Right forelimb (tissue), 1 donor: ENCODE data around the gene GOLGA1.
"Not testable (repeated sequence)": the region's sequence is repeated elsewhere in the genome, so short reads cannot be mapped to it uniquely, and the experiment has no call there.

Experiments used
- DNase-seq: peaks from one replicate; pipeline ENCODE4 v3.0.0-alpha.2; 2018

Gene GOLGA1, protein sequence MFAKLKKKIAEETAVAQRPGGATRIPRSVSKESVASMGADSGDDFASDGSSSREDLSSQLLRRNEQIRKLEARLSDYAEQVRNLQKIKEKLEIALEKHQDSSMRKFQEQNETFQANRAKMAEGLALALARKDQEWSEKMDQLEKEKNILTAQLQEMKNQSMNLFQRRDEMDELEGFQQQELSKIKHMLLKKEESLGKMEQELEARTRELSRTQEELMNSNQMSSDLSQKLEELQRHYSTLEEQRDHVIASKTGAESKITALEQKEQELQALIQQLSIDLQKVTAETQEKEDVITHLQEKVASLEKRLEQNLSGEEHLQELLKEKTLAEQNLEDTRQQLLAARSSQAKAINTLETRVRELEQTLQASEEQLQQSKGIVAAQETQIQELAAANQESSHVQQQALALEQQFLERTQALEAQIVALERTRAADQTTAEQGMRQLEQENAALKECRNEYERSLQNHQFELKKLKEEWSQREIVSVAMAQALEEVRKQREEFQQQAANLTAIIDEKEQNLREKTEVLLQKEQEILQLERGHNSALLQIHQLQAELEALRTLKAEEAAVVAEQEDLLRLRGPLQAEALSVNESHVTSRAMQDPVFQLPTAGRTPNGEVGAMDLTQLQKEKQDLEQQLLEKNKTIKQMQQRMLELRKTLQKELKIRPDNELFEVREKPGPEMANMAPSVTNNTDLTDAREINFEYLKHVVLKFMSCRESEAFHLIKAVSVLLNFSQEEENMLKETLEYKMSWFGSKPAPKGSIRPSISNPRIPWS

DNA sequence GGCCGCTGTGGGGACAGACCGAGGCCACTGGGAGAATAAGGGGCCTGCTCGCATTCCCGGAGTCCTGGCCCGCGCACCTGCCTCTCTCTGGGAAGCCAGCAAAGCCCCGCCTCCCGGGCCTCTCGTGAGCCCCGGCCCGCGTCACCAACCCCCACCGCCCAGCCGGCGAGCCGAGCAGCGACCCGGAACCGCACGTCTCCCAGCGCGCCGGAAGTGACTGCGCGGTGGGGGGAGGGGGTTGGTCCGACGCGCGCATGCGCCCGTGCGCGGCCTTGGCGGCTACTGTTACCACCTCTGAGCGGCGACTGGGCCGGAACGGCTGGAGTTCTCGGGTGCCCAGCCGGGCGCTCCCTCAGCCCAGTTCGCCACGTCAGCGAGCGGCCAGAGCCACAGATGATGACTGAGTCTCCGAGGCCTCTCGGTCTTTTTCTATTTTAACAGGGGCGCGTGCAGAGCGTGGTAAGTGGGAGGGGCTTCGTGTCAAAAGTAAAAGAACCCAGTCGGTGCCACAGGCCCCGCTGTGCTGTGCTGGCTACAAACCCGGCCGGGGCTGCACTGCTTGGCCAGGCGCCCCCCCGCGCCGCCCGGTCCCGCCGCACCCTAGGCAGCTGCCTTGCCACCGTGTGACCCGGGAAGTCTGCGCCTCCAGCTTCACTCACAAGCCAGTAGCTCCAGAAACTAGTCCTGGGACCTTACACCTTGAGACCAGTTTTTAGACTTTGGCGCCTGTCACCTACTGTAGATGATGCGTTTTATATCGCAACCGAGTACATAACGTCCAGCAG lies at the start of gene GOLGA1:
Gene GOLGA1 (minus strand): TSS at position 190 of the 785 bp plus-strand sequence. CDS start 2,372 bp downstream, outside the sequence.
- peak; percentile 98 for DNase-seq

DNA sequence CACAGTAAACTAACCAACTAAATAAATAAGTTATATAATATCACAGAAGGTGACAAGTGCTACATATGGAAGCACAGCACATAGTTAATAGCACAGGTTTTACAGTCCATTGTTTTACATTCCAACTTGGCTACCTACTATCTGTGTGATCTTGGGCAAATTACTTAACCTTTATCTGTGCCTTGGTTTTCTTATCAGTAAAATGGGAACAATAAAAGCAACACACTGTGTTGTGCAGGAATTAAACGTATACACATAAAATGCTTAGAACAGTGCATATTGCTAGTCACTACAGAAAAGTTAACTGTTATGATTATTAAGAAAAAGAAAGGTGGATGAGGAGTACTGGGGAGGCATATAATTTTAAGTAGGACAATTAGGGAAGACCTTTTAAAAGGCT lies 42.8 kb upstream of the GOLGA1 start:
- DNase-seq = no peak

DNA sequence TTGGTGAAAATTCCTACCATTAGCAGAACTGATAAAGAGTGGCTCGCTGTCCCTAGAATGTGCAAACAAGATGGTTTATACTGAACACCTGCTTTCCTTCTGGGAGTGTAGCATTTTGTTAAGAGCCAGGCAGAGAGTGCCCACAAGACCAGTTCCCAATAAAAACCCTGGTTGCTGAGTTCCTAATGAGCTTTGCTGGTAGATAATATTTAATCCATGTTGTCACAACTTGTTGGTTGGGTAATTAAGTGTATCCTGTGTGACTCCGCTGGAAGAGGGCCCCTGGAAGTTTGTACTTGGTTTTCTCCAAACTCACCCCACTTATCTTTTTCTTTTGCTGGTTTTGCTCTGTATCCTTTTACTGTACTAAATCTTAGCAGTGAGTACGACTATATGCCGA lies 39.5 kb upstream of the GOLGA1 start:
- no peak for DNase-seq

DNA sequence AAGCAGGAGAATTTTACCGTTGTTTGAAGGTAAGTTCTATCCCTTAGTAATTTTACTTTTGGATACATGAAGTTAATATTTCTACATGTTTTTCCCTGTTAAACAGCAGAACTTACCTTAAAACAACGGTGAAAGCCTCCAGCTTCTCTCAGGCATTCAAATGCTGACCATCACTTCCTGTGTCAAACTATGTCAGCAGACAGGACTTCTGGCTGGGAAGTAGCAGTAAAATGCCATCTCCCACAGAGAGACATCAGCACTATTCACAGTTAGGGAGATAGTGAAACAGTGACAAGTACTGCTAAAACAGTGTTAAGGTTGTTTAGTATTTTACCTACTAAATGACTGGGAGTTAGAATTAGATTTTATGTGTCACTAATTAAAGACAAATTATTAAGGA lies 34.2 kb upstream of the GOLGA1 start:
- no peak for DNase-seq

DNA sequence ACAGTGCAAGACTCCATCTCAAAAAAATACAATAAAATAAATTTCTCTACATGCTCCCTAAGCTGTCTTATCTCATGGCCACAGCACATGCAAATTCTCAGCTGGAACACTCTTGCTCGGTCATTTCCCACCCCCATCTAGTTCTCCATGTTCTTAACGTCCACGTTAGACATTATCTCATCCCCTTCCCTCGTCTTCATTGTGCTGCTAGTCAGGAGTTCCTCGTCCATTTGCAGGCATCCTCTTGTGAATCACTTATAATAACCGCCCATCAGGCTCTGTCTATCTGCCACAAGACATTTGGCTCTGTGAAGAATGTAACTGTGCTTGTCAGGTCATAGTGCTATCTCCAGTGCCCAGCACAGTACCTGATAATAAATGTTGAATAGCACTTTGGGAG lies 32.9 kb upstream of the GOLGA1 start:
- no peak for DNase-seq

DNA sequence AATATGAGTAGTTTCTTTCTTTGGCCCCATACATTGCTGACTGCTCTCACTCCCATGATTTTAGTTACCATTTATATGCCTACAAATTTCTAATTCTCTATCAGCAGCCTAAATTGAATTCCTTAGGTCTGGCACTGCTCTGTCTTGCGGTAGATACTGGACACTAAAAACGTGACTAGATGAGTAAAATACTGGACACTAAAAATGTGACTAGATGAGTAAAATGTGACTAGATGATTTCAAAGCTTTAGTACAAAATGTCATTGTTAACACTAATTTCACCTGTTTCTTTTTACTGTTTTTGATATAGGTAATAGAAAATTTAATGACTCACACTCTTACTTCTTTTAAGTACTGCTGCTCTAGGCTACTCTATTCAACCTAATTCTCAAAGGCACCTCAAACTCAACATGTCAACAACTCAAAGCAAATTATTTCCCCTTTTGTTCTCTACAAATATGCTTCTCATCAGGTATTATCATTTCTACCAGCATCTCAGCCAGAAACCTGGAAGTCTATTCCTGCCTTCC lies 31.4 kb upstream of the GOLGA1 start:
- DNase-seq = no peak

DNA sequence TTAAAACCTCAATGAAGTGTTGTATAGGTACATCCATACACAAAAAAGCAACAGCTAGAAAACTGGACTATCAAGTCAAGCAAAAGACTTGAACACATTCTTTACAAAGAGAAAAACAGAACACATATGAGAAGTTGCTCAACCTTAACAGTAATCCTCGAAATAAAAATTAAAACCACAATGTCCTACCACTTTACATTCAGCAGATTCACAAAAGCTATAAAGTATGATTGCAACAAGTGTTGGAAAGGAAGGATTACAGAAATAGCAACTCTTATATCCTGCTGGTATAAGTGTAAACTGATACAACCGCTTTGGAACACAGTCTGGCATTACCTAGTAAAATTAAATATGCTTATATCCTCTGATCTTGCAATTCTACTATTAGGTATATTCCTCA lies 28.5 kb upstream of the GOLGA1 start:
- no peak for DNase-seq

DNA sequence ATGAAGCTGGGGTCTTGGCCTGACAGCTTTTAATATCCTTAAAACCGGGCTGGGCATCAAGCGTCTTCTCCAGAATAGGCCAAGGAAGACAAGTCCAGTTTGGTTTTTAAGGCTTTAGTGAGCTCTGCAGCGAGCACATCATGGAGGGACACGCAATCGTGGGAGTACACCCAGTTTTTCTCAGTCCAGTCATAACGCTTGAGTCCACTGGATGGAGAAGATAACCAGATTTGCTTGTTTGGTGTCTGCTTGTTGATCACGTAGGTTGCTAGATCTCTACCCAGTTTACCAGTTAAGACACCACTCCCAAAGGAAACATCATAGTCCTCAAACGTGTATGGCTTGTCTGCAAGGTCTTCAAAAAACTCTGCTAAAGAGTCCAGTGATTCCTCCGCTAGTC lies 27.4 kb upstream of the GOLGA1 start:
- DNase-seq = no peak

DNA sequence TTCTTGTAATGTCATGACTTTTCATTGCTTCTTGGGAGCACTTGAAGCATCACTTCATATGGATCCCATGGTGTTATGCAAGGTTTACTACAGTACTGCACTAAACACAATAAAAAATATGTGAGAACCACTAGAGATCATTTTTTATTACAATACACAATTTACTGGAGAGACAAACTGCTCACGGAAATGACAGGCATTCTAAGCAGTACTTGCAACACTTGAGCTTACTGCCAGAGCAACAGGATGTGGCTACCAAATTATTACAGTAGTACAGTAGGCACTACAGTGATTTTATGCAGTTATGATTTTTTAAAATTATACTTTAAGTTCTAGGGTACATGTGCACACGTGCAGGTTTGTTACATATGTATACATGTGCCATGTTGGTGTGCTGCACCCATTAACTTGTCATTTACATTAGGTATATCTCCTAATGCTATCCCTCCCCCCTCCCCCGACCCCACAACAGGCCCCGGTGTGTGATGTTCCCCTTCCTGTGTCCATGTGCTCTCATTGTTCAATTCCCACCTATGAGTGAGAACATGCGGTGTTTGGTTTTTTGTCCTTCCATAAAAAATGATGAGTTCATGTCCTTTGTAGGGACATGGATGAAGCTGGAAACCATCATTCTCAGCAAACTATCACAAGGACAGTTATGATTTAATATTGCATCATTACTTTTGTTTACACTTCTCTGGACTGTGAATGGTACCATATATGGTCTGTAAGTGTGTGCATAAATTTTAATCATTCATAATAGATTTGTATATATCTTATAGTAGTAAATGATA lies 25.1 kb upstream of the GOLGA1 start:
- not testable (repeated sequence) for DNase-seq

DNA sequence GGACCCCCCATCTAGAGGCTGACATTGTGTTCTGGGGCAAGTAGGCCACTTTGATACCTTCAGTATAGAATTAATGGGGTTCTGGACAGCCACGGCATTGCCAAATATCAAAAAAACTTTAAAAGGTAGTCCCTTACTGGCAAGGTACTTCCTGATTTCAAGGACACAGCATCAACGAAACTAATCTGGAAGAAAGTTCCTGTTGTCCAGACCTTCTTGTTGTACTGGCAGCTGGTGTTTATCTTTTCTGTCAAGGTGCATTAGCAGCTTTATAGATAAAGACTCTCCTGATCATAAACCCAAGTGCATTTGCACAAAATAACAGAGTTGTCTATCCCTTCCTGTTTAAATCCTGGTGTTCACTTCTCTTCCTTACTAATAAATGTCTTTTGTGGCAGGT lies 23.7 kb upstream of the GOLGA1 start:
- no peak for DNase-seq

DNA sequence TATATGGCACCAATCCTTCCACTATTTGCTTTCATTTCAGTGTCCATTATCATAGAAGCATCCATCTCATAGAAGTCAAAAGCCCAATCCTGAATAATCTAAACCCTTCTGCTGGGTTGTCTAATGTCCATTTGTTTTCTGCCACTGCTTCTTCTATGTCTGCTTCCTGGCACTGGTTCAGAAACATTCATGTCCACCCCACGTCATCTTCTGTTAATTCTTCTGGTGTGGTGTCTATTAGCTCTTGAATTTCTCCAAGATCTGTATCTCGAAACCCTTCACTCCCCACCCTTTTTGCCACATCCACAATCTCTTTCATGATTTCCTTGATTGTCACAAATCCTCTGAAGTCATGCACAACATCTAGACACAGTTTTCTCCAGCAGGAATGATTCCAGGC lies 23.2 kb upstream of the GOLGA1 start:
- DNase-seq = no peak

DNA sequence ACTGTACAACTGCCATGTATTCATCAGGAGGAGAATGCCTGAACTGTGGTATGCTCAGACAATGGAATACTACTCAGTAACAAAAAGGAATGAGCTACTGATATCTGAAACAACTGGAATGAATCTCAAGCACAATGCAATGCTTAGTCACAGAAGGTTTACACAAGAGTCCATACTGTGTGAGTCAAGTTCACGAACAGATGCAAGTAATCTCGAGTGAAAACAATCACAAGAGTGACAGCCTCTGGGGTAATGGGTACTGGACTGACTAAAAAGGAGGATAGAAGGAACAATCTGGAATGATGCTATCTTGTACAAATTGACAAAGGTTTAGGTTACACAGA lies 19.5 kb upstream of the GOLGA1 start:
- no peak for DNase-seq

DNA sequence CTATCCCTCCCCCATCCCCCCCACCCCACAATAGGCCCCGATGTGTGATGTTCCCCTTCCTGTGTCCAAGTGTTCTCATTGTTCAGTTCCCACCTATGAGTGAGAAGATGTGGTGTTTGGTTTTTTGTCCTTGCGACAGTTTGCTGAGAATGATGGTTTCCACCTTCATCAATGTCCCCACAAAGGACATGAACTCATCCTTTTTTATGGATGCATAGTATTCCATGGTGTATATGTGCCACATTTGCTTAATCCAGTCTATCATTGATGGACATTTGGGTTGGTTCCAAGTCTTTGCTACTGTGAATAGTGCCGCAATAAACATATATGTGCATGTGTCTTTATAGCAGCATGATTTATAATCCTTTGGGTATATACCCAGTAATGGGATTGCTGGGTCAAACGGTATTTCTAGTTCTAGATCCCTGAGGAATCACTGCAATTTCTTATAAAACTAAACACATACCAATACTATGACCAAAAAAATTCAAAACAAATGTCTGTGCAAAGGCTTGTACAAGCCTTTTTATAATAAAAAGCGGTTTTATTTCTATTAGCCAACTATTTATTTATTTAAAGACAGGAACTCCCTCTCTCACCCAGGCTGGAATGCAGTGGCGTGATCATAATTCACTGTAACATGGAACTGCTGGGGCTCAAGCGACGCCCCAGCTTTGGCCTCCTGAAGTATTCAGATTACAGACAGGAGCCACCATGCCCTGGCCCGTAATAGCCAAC lies 19.0 kb upstream of the GOLGA1 start:
- not testable (repeated sequence) for DNase-seq

DNA sequence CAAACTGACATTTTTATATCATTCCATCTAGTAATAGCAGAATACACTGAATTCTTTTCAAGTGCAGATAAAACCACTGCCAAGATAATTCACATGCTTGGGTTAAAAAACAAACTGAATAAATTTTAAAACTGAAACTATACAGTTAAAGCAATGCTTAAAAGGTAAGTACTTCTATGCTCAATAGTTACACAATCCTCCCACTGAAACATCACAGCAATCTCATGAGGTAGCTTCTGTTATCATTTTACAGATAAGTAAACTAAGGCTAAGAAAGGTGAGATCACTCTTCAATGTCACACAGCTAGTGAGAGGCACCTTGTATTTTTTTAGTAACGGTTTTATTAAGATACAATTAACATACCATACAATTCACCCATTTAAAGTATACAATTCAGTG lies 13.4 kb upstream of the GOLGA1 start:
- DNase-seq = no peak

DNA sequence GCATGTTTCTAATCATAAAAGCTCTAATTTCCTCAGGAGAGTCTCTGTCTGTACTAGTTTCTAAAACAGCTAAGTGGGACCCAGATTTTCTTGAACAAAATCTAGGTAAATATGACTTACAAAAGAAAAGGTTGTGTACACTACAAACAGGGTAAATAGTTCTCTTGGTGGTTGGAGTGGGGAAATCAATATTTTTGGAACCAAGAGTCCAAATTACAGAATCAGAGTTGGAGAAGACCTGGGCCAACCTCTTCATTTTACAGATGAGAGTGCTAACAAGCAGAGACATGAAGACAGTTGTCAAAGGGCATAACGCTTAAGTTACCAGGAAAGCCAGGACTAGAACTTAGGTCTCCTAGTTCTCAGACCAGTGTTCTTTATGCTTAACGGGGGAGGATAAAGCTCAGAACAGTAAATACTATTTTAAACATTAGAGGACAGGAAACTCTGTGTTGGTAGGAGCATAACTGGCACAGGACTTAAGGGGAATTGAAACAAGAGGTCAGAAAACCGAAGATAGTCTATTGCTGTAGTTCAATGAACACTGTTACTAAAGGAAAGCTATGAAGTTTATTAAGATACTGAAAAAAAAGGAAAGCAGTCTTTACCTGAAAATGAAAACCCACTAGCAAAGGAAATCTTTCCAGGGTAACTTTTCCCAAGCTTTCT lies 9.3 kb upstream of the GOLGA1 start:
- DNase-seq = no peak

DNA sequence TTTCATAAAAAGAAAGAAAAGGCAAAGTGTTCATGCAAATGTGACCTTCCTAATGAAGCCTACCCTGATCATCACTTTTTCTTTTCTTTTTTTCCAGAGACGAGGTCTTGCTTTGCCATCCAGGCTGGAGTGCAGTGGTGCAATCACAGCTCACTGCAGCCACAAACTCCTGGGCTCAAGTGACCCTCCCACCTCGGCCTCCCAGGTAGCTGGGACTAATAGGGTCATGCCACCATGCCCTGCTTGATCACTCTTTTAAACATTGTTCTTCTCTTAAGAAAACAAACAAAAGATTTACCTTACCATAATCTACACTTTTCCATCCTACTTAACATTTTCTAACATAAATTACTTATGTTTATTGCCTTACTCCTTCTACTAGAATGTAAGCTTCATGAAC lies 8.5 kb upstream of the GOLGA1 start:
- no peak for DNase-seq

DNA sequence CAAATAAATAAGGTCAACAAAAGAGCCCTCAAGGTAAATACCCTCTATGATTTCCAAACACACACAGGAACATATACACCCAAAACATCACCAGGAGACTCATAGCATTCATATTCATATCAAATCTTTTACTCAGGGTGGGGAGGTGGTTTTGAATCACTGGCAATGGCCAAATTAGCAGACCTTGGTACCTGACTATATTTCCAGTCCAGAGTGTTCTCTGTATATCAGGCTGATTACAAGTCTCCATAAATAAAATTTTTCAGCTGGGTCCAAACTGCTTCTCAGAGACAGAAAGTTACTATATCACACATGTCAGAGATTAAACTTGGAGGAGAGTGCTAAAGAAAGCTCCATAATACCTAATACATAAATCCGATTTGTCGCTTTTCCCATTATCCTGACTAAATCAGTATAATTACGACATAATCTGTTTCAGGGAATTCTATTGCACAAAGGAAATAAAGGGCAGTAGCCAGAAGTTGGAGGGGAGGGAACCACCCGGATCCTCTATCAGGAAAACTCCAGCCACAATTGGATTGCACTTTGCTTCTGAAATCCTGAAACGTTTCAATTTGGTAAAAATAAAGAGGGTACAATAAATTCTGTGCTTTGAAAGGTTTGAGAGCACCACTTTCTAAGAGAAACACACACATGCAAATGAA lies 7.0 kb upstream of the GOLGA1 start:
- DNase-seq = no peak

DNA sequence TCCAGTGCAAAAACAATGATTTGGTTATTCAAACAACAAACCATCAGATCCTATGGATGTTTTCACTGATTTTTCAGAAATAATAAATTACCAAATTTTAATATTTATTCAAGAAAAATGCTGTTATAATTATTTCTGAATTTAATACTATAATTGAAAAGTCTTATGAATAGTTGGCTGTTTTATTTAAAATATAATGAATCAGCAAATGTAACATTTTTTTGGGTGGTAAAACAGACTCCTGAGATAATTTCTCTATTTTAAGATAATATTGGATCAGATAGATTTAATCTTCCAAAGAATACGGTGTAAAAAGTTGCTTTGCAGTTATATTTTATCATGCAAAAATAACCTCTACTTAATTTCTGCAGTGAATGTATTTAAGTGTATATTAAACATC lies 5.3 kb upstream of the GOLGA1 start:
- DNase-seq = no peak

DNA sequence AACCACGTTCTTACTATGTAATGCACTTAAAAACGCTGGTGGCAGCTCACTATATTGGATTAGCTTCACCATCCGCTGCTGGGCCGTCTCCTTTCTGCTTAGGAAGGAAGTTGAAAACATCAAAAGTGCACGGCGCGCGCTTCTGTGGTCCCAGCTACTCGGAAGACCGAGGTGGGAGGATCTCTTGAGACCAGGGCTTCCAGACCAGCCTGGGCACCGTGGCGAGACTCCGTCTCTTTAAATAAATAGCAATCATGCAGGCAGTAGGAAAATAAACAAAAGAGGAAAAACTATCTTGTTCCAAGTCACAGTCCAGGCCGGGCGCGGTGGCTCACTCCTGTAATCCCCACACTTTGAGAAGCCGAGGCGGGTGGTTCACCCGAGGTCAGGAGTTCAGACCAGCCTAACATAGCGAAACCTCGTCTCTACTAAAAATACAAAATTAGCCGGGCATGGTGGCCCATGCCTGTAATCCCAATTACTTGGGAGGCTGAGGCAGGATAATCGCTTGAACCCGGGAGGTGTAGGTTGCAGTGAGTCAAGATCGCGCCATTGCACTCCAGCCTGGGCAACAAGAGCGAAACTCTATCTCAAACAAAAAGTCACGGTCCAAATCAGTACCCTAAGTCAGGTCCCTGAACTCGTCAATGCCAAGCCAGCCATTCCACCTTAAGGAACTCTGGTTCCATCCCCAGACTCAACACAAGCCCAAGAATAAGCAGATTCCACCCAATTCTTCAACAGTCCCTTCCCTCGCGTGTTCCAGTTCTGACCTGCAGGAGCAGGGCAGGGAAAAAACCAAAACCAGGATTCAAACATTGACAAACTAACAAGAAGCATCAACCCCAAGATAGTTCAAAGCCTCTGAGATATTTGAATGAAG lies 1.0 kb upstream of the GOLGA1 start:
- DNase-seq = no peak

DNA sequence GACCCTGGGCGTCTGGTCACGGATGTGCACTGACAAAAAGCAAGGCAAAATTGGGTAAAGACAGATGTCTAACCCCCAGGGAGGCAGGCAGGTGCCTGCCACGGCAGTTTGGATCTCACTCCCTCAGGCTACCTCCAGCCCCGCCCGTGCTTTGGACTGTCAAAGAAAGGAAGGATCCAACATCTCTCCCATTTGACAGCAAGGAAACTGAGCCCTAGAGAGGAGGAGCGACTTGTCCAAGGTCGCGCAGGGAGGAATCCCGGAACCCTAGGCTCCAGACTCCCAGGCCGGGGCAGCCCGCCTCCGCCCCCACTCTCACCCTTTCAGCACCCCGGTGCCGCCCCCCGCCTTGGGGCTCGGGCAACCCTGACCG lies 376 bp downstream of the GOLGA1 start:
- no peak for DNase-seq
